H9 (cell line): Measurements from ENCODE around the gene PDZD4. TPM values are rescaled to one million over a fixed set of nuclear protein-coding genes. Genes with fewer than 3 reads are reported as not detected.

Experiments used
- DNase-seq: peaks from one replicate; pipeline ENCODE4 v3.0.0-alpha.2; 2017
- H2AFZ ChIP-seq: one replicate; pipeline ENCODE4 v1.6.1; 2013; ENCODE audit warnings: mild to moderate bottlenecking, low read length, control low read depth, moderate library complexity
- H2AK5ac ChIP-seq: 2 replicates; pipeline ENCODE4 v1.6.1; 2013; ENCODE audit warnings: low read length, control low read depth, mixed read lengths; ENCODE audit not compliant: insufficient read length
- H2BK120ac ChIP-seq: one replicate; pipeline ENCODE4 v1.6.1; 2013; ENCODE audit warnings: low read depth, mild to moderate bottlenecking, low read length, control low read depth, inconsistent platforms; ENCODE audit not compliant: poor library complexity, severe bottlenecking
- H2BK12ac ChIP-seq: 2 replicates; pipeline ENCODE4 v1.6.1; 2013; ENCODE audit warnings: low read length, control low read depth, mixed read lengths, low read depth; ENCODE audit not compliant: insufficient read length
- H2BK15ac ChIP-seq: 2 replicates; pipeline ENCODE4 v1.6.1; 2013; ENCODE audit warnings: low read depth, low read length, control low read depth
- H2BK20ac ChIP-seq: one replicate; pipeline ENCODE4 v1.6.1; 2013; ENCODE audit warnings: low read depth, mild to moderate bottlenecking, low read length, control low read depth, inconsistent platforms; ENCODE audit not compliant: poor library complexity, severe bottlenecking
- H2BK5ac ChIP-seq: 2 replicates; pipeline ENCODE4 v1.6.1; 2013; ENCODE audit warnings: low read length, control low read depth, mixed read lengths; ENCODE audit not compliant: insufficient read length
- H3K14ac ChIP-seq: 2 replicates; pipeline ENCODE4 v1.6.1; 2013; ENCODE audit warnings: low read length, control low read depth; ENCODE audit not compliant: insufficient read depth
- H3K18ac ChIP-seq: 2 replicates; pipeline ENCODE4 v1.6.1; 2013; ENCODE audit warnings: low read depth, mild to moderate bottlenecking, mixed read lengths, low read length, control low read depth; ENCODE audit not compliant: insufficient read length
- H3K23ac ChIP-seq: 2 replicates; pipeline ENCODE4 v1.6.1; 2013; ENCODE audit warnings: low read length, control low read depth, mixed read lengths, low read depth; ENCODE audit not compliant: insufficient read length
- H3K23me2 ChIP-seq: 2 replicates; pipeline ENCODE4 v1.6.1; 2013; ENCODE audit warnings: low read depth, mild to moderate bottlenecking, mixed read lengths, low read length, control low read depth; ENCODE audit not compliant: insufficient read length, poor library complexity, severe bottlenecking
- H3K27ac ChIP-seq: 2 replicates; pipeline ENCODE4 v1.5.1; 2013; ENCODE audit warnings: low read length, control low read depth, mixed read lengths, low read depth; ENCODE audit not compliant: insufficient read length
- H3K27me3 ChIP-seq: 2 replicates; pipeline ENCODE4 v1.6.1; 2013; ENCODE audit warnings: low read length, control low read depth, inconsistent platforms; ENCODE audit not compliant: insufficient read depth
- H3K4ac ChIP-seq: 2 replicates; pipeline ENCODE4 v1.6.1; 2013; ENCODE audit warnings: low read depth, mild to moderate bottlenecking, control low read depth, inconsistent platforms, low read length, moderate library complexity
- H3K4me1 ChIP-seq: 2 replicates; pipeline ENCODE4 v1.6.1; 2013; ENCODE audit warnings: low read length, control low read depth, inconsistent platforms; ENCODE audit not compliant: insufficient read depth
- H3K4me2 ChIP-seq: 2 replicates; pipeline ENCODE4 v1.6.1; 2013; ENCODE audit warnings: low read length, control low read depth, mixed read lengths; ENCODE audit not compliant: insufficient read length, insufficient read depth
- H3K56ac ChIP-seq: 2 replicates; pipeline ENCODE4 v1.6.1; 2013; ENCODE audit warnings: low read depth, mild to moderate bottlenecking, mixed read lengths, low read length, control low read depth; ENCODE audit not compliant: insufficient read length
- H3K79me1 ChIP-seq: 2 replicates; pipeline ENCODE4 v1.6.1; 2013; ENCODE audit warnings: low read depth, mild to moderate bottlenecking, moderate library complexity, low read length, control low read depth, inconsistent platforms; ENCODE audit not compliant: insufficient read depth, poor library complexity, severe bottlenecking
- H3K79me2 ChIP-seq: 2 replicates; pipeline ENCODE4 v1.6.1; 2013; ENCODE audit warnings: low read length, control low read depth, inconsistent platforms; ENCODE audit not compliant: insufficient read depth
- H3K9ac ChIP-seq: 2 replicates; pipeline ENCODE4 v1.6.1; 2013; ENCODE audit warnings: low read length, control low read depth, mixed read lengths; ENCODE audit not compliant: insufficient read length; ENCODE audit errors: extremely low read depth
- H3K9me3 ChIP-seq: one replicate; pipeline ENCODE4 v1.6.1; 2013; ENCODE audit warnings: low read depth, low read length, inconsistent platforms; ENCODE audit not compliant: control insufficient read depth
- H3T11ph ChIP-seq: one replicate; pipeline ENCODE4 v1.6.1; 2013; ENCODE audit warnings: mild to moderate bottlenecking, low read length, control low read depth, inconsistent platforms
- H4K20me1 ChIP-seq: one replicate; pipeline ENCODE4 v1.6.1; 2013; ENCODE audit not compliant: control insufficient read depth, insufficient read length, insufficient read depth
- H4K5ac ChIP-seq: 2 replicates; pipeline ENCODE4 v1.6.1; 2013; ENCODE audit warnings: low read depth, mild to moderate bottlenecking, mixed read lengths, low read length, control low read depth; ENCODE audit not compliant: insufficient read length
- H4K8ac ChIP-seq: replicated peaks from 2 replicates; pipeline ENCODE4 v1.6.1; 2013; ENCODE audit warnings: low read length, control low read depth, mixed read lengths, low read depth; ENCODE audit not compliant: insufficient read length
- H4K91ac ChIP-seq: 2 replicates; pipeline ENCODE4 v1.6.1; 2013; ENCODE audit warnings: low read depth, mild to moderate bottlenecking, moderate library complexity, mixed read lengths, low read length, control low read depth; ENCODE audit not compliant: insufficient read length
- H3K27ac Mint-ChIP-seq, 3 experiments: 2 replicates in 2 of 3; 3 replicates in 1 of 3; pipeline ENCODE4 v1.8.0; 2020 to 2021; ENCODE audit warnings: mixed read lengths in 3 of 3, mild to moderate bottlenecking in 1 of 3, moderate library complexity in 1 of 3
- H3K27me3 Mint-ChIP-seq: 2 replicates; pipeline ENCODE4 v1.8.0; 2021; ENCODE audit warnings: low read depth, mild to moderate bottlenecking, moderate library complexity, mixed read lengths
- H3K36me3 Mint-ChIP-seq, 3 experiments: 2 replicates in 2 of 3; 3 replicates in 1 of 3; pipeline ENCODE4 v1.8.0; 2020 to 2021; ENCODE audit warnings: low read depth in 3 of 3, mixed read lengths in 3 of 3; ENCODE audit not compliant: insufficient read depth in 1 of 3
- H3K4me1 Mint-ChIP-seq, 2 experiments: 2 replicates each; pipeline ENCODE4 v1.8.0; 2020; ENCODE audit warnings: mixed read lengths in 2 of 2
- H3K4me3 Mint-ChIP-seq, 2 experiments: 2 replicates in 1 of 2; 3 replicates in 1 of 2; pipeline ENCODE4 v1.8.0; 2020 to 2021; ENCODE audit warnings: mild to moderate bottlenecking in 2 of 2, mixed read lengths in 2 of 2, moderate library complexity in 1 of 2
- H3K9me3 Mint-ChIP-seq, 2 experiments: 2 replicates in 1 of 2; 3 replicates in 1 of 2; pipeline ENCODE4 v1.8.0; 2020; ENCODE audit warnings: mild to moderate bottlenecking in 2 of 2, mixed read lengths in 2 of 2, moderate library complexity in 1 of 2
- WGBS: extraction: QIAGEN DNeasy Blood & Tissue Kit; methylation state at CpG from one replicate; pipeline ENCODE4 v1.1.7; 2013; ENCODE audit warnings: missing lambda C conversion rate, low lambda C conversion rate, mixed read lengths; ENCODE audit not compliant: insufficient read length; ENCODE audit errors: extremely low coverage; 5-methylcytosine and 5-hydroxymethylcytosine counted together
- total RNA-seq: library from RNA; stranded (reverse); gene quantifications from 2 replicates; pipeline ENCODE4 v1.2.1, GENCODE V29; 2021
- TF ChIP-seq, protein P1 (sequence below): fragments of 200-600 bp; sonication (generic); conservative IDR thresholded peaks from 3 replicates; pipeline ENCODE4 v1.8.0; 2021; ENCODE audit warnings: antibody characterized with exemption, mild to moderate bottlenecking

Gene PDZD4
- total RNA-seq, 1 experiment from 2014 or later: 110 TPM

DNA sequence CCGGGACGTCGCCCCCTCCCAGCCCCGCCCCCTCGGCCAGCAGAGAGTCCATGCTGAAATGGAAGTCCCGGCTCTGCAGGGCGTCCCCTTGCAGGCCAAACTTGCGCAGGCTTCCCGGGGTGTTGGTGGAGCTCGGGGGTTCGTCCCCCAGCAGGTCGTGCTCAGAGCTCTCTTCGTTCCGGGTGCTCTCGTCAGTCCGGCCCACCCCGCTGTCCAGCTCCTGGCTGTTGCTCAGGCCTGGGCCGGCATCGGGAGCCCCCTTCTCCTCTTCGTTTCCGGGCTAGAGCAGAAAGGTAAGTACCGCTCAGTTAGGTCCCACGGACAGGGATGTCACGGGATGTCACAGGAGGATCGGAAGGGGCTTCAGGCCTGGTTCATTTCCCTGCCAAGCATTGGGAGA lies 25.7 kb downstream of the PDZD4 start:
- peaks cover 55 to 67% of the 10 kb centered on the region in 2 experiments for H3K9me3 Mint-ChIP-seq
- TF ChIP-seq, protein P1, sequence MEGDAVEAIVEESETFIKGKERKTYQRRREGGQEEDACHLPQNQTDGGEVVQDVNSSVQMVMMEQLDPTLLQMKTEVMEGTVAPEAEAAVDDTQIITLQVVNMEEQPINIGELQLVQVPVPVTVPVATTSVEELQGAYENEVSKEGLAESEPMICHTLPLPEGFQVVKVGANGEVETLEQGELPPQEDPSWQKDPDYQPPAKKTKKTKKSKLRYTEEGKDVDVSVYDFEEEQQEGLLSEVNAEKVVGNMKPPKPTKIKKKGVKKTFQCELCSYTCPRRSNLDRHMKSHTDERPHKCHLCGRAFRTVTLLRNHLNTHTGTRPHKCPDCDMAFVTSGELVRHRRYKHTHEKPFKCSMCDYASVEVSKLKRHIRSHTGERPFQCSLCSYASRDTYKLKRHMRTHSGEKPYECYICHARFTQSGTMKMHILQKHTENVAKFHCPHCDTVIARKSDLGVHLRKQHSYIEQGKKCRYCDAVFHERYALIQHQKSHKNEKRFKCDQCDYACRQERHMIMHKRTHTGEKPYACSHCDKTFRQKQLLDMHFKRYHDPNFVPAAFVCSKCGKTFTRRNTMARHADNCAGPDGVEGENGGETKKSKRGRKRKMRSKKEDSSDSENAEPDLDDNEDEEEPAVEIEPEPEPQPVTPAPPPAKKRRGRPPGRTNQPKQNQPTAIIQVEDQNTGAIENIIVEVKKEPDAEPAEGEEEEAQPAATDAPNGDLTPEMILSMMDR: no peak
- Histone ChIP-seq H4K5ac (no peak overlapping the region), H4K20me1 (no peaks in the 10 kb centered on the region), H3K56ac (no peak overlapping the region), H3K4ac (no peak overlapping the region), H3K9me3 (peaks cover 14% of the 10 kb centered on the region), H4K8ac (no peak overlapping the region), H2BK12ac (no peak overlapping the region), H2BK120ac (no peak overlapping the region), H3K79me1 (no peaks in the 10 kb centered on the region), H2AFZ (no peak overlapping the region), H3T11ph (no peak overlapping the region), H3K4me1 (no peaks in the 10 kb centered on the region), H2BK20ac (no peak overlapping the region), H3K9ac (no peak overlapping the region), H3K27me3 (no peaks in the 10 kb centered on the region), H2AK5ac (no peak overlapping the region), H2BK15ac (no peak overlapping the region), H3K14ac (no peak overlapping the region), H4K91ac (no peak overlapping the region), H3K23me2 (no peaks in the 10 kb centered on the region), H3K27ac (no peak overlapping the region), H3K23ac (no peak overlapping the region), H3K4me2 (no peak overlapping the region), H3K79me2 (peaks cover 5% of the 10 kb centered on the region; the same call in 1 of the 2 replicates), H3K18ac (no peak overlapping the region), H2BK5ac (no peak overlapping the region)
- H3K4me3 Mint-ChIP-seq: no peak overlapping the region
- no CpG with 5 or more reads among the region's 25 CpGs for WGBS
- H3K36me3 Mint-ChIP-seq: peaks cover 9 to 30% (median 19%) of the 10 kb centered on the region in 3 experiments; a peak in 6 of 7 replicates
- H3K4me1 Mint-ChIP-seq: no peaks in the 10 kb centered on the region
- peaks cover 7% of the 10 kb centered on the region for H3K27me3 Mint-ChIP-seq
- H3K27ac Mint-ChIP-seq: no peak overlapping the region; a peak in 1 of 7 replicates
- DNase-seq: no peak
